ENCODE results near the gene MYH7B.

Gene MYH7B

GRCh38 chr20:34977365-34978091 lies 21.9 kb downstream of the MYH7B start:
- no peak for DNase-seq (ENCODE audit: low read depth in 2 of 2)

DNA sequence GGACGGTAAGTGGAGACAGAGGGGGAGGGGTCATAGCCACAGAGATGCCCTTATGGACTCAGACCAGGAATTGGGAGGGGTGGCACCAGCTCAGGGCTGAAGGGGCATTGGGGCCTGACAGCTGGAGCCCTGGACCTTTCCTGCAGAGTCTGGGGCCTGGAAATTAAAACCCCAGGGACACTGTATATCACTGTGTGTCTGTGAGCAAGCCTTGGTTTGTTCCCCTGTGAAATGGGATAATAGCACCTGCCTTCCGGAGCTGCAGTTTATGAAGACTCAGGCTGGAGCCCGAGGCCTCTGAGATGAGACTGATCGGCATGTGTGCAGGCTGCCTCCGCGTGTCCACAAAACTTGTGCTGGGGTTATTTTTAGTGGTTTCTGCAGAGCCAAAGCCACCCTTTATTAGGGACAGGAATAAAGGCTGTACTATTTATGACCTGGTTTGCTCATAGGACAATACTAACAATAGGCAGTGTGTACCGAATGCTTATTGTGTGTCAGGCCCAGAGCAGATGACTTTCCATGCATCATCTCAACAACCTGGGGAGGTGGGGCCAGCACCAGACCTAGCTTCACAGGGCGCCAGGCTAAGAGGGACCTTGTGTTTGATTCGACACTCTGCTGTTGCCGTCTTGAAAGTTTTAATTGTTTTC lies 22.6 kb downstream of the MYH7B start:
- no peak for DNase-seq (ENCODE audit: low read depth in 2 of 2)

DNA sequence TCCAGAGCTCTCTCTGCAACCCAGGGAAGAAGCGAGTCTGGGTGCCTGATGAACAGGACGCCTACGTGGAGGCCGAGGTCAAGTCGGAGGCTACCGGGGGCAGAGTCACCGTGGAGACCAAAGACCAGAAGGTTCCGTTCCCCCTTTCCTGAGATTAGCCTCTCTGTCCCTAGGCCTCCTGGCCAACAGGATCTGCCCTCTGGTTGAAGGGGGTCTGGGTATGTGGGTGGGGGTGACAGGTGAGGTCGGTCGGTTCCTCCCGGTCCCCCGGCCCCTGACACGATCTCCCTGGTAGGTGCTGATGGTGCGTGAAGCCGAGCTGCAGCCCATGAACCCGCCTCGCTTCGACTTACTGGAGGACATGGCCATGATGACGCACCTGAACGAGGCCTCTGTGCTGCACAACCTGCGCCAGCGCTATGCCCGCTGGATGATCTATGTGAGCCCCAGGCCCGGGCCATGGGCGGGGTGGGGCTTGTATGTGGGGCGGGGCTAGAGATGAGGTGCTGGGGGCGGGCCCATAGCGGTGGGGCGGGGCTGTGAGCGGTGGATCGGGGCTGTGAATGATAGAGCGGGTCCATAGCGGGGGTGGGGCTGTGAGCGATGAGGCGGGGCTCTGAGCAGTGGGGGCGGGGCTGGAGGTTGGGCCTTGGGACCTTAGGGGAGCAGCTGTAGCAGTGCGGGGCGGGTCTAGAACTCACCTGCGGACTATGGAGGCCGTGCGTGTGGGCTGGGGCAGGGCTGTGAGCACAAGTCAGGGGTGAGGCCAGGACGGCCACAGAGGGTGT lies 23.9 kb downstream of the MYH7B start:
- no peak for DNase-seq (ENCODE audit: low read depth in 2 of 2)

DNA sequence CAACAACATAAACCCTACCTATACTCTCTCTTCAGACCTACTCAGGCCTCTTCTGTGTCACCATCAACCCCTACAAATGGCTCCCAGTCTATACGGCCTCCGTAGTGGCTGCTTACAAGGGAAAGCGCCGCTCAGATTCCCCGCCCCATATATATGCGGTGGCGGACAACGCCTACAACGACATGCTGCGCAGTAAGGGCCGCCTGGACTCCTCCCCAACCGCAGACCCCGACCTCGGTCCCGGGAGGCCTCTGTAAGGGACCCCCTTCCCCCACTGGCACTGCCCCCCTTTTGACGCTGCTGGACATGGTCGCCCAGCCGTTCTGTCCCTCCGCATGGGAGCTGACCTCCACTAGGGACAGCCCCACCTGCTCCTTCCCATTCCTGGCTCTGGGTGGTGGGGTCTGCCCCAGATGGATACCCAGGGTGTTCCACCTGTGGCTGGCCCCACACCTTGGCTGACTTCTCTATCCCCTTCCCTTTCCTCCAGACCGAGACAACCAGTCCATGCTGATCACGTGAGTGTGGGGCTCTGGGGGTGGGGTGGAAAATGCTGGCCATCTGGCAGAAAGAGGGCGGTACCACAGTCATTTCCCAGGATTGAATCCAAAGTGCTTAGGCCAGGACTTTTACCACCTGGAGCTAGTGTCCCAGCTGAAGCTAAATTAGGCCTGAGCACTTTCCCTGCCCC lies 25.0 kb downstream of the MYH7B start:
- DNase-seq (ENCODE audit: low read depth in 2 of 2), result no peak

DNA sequence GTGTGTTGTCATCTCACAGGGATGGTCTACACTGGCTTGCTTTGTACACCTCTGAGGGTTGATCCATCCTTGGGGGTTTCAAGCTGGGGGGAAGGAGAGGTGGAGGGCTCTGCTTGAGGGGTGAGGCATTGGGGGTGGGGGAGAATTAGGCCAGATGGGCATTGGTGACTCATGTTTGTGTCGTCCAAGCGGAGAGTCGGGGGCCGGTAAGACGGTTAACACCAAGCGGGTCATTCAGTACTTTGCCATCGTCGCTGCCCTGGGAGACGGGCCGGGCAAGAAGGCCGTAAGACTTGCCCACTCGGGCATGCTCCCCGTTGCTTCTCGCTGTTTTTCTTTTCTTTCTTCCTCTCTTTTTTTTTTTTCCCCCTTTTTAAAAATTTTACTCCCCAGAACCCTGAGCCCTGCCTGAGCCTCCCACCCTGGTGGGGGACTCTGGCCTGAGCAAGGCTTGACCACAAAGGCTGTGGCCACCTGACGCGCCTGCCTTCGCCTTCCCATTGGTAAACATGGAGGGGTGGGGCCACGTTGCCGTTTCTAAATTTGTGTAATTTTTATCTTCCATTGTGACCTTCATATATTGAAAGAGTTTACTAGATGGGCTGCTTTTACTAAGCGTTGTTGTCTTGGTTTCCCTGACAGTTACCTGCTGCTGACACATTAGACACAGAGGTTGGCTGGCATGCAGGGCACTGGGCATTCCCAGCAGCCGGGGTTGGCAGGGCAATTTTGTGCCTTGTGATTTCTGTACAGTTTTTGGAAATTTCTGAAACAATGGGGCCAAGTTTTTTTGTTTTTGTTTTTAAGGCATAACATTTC lies 26.8 kb downstream of the MYH7B start:
- no peak for DNase-seq (ENCODE audit: low read depth in 2 of 2)

GRCh38 chr20:34983089-34983820 lies 27.6 kb downstream of the MYH7B start:
- no peak for DNase-seq (ENCODE audit: low read depth in 2 of 2)

GRCh38 chr20:34983995-34984735 lies 28.5 kb downstream of the MYH7B start:
- no peak for DNase-seq (ENCODE audit: low read depth in 2 of 2)

DNA sequence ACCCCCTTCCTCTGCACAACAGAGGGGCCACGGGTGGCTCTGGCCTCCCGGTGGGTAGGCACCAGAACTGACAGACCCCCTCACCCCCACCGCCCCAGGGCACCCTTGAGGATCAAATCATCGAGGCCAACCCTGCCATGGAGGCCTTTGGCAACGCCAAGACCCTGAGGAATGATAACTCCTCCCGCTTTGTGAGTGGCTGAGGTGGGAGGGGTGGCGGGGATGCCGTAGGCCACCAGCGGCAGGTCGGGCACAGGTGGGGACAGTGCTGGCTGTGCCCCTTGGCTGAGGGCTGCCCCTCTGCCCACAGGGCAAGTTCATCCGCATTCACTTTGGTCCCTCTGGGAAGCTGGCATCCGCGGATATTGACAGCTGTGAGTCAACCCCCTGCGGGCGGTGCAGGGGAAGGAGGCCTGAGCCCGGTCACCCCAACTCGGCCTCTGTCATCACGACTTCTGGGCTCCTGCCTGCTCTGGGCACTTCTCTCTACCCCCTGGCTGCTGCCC lies 29.1 kb downstream of the MYH7B start:
- no peak for DNase-seq (ENCODE audit: low read depth in 2 of 2)

DNA sequence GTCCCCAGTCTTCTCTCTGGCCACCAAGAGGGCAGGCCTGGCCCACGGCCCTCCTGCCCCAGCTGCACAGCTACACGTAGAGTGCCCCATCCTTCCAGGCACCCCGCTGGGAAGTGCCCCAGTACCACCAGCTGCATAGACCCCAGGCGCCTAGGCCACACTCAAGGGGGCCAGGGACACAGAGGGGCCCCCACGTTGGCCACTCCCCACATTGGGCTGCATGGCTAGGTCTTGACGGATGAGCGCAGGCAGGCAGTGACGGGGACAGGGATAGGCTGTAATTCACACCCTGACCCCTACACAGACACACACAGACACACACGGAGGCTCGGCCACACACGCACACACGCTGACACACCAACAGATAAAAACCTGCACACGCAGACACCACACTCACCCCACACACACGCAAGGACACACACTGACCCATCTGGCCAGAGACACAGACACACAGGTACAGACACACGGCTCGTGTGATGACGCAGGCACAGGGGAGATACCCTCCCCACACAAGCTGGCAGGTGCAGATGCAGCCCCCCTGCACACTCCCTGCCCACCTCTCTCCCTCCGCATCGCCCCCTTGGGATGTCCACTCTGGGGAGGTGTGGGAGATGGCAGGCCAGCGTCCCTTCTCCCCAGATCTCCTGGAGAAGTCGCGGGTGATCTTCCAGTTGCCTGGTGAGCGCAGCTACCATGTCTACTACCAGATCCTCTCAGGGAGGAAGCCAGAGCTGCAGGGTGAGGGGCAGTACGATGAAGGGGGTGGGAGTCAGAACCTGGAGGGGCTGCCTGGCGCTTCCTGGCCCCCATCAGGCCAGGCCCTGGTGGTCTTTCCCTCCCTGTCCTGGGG lies 30.0 kb downstream of the MYH7B start:
- no peak for DNase-seq (ENCODE audit: low read depth in 2 of 2)

- DNase-seq (ENCODE audit: low read depth in 2 of 2), result no peak
Measured at GRCh38 chr20:34986311-34987287, 30.9 kb downstream of the MYH7B start.

GRCh38 chr20:34987288-34988190 lies 31.9 kb downstream of the MYH7B start:
- DNase-seq (ENCODE audit: low read depth in 2 of 2), result no peak

GRCh38 chr20:34988191-34988540 lies 32.5 kb downstream of the MYH7B start:
- DNase-seq (ENCODE audit: low read depth in 2 of 2), result no peak

- DNase-seq (ENCODE audit: low read depth in 2 of 2), result no peak
Measured at GRCh38 chr20:34989118-34989517, 33.5 kb downstream of the MYH7B start.

- no peak for DNase-seq (ENCODE audit: low read depth in 2 of 2)
Measured at GRCh38 chr20:34989670-34990069, 34.0 kb downstream of the MYH7B start.

- no peak for DNase-seq (ENCODE audit: low read depth in 2 of 2)
Measured at GRCh38 chr20:34990231-34990630, 34.6 kb downstream of the MYH7B start.

DNA sequence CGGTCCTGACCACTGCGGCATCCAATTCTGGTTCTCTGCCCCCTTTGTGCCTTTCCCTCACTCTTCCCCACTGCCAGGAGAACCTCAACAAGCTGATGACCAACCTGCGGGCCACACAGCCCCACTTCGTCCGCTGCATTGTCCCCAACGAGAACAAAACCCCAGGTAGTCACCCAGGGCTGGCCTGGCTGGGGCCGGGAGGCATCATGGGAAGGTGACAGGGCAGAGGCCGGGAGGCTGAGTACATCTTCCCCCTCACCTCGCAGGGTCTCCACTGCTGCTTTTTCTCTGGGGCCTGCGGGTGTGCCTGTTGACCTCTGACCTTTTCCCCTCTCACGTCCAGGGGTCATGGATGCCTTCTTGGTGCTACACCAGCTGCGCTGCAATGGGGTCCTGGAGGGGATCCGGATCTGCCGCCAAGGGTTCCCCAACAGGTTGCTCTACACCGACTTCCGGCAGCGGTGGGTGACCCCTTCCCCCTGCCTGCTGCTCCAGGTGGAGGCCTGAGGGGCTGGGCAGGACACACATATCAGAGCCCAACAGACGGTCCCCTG lies 35.1 kb downstream of the MYH7B start:
- no peak for DNase-seq (ENCODE audit: low read depth in 2 of 2)
